GM12892 (cell line): Measurements from ENCODE around the gene ENPP4.

Experiments
- POLR2A ChIP-seq: IDR thresholded peaks from 2 replicates; pipeline ENCODE4 v1.6.1; 2011; ENCODE audit warnings: low read depth, low read length, control low read depth
- POLR2AphosphoS5 ChIP-seq: IDR thresholded peaks from 2 replicates; pipeline ENCODE4 v1.6.1; 2011; ENCODE audit warnings: low read depth, low read length, control low read depth

DNA sequence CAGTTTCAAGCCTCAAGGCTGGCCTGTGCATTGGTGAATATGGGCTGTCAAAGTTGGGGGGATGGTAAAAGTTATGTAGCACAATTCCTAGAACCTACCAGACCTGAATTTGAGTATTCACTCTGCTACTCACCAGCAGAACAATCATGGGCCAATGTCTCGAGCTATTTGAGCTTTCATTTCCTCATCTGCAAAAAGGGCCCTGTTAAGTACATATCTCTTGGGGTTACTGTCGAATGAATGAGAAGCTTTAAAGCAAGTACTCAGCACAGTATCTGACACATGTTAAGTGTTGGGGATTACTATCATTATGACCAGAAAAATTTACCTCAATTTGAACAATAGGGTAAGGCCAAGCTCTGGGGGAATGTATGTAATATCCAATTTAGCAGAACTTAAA is 13.5 kb upstream of the ENPP4 start:
- TF ChIP-seq POLR2A: no peak
- TF ChIP-seq POLR2AphosphoS5: no peak
